A549 (cell line): Measurements from ENCODE around the gene OMP. TPM values are rescaled to one million over a fixed set of nuclear protein-coding genes. Genes with fewer than 3 reads are reported as not detected.

Experiments used
- ATAC-seq, 2 experiments: fragments of 200-7000 bp in 1 of 2; fragments of >200 bp in 1 of 2; cut with Nextera tagmentation in 1 of 2; cut with Tn5 transposase in 1 of 2; 3 replicates each; pipeline versions ENCODE4 v1.8.0 to v1.9.1; 2018 to 2020; ENCODE audit warnings: mild to moderate bottlenecking in 1 of 2, moderate library complexity in 1 of 2
- CTCF ChIA-PET: fragments of 300-600 bp; sonication (Branson Sonifier 250); formaldehyde crosslinking; extraction: SDS; loops from one replicate; lab custom pipeline; 2021; ENCODE audit warnings: antibody characterized with exemption, inconsistent platforms; lab: Yijun Ruan, JAX
- POLR2A ChIA-PET: fragments of 350-600 bp; formaldehyde crosslinking; extraction: SDS; loops from one replicate; lab custom pipeline; 2021; ENCODE audit warnings: antibody characterized with exemption, inconsistent platforms; lab: Yijun Ruan, JAX
- DNase-seq, 2 experiments: peaks; one replicate each; pipeline versions ENCODE4 v3.0.0 to v3.0.0-alpha.2; 2011 to 2016; ENCODE audit warnings: low read depth in 1 of 2, low spot score in 1 of 2
- FAIRE-seq: peaks from 2 replicates; lab custom pipeline; 2011; peaks lifted over from hg19 to GRCh38; lab: Jason Lieb, UNC
- H3K27ac ChIP-seq, 2 experiments: fragments of >200 bp; sonication (Bioruptor Twin); formaldehyde crosslinking; 3 replicates each; pipeline ENCODE4 v1.5.1; 2016 to 2017
- H3K4me1 ChIP-seq: fragments of >200 bp; sonication (Bioruptor Twin); formaldehyde crosslinking; 3 replicates; pipeline ENCODE4 v1.6.1; 2016
- H3K4me2 ChIP-seq: fragments of >200 bp; sonication (Bioruptor Twin); formaldehyde crosslinking; 3 replicates; pipeline ENCODE4 v1.6.1; 2016
- H3K4me3 ChIP-seq: fragments of >200 bp; sonication (Bioruptor Twin); formaldehyde crosslinking; 3 replicates; pipeline ENCODE4 v1.5.1; 2016
- H3K9me3 ChIP-seq: fragments of >200 bp; sonication (Bioruptor Twin); formaldehyde crosslinking; 3 replicates; pipeline ENCODE4 v1.6.1; 2016
- CHD2 ChIP-seq: fragments of 150-350 bp; IDR thresholded peaks from 2 replicates; pipeline ENCODE4 v1.6.1; 2014; ENCODE audit warnings: low read length; ENCODE audit not compliant: partially characterized antibody
- CHD4 ChIP-seq: fragments of 200-600 bp; sonication (generic); IDR thresholded peaks from 2 replicates; pipeline ENCODE4 v1.6.1; 2016; ENCODE audit warnings: antibody characterized with exemption, mild to moderate bottlenecking, borderline replicate concordance
- FOSB ChIP-seq: fragments of 250-450 bp; sonication (Bioruptor Pico); IDR thresholded peaks from 2 replicates; pipeline ENCODE4 v1.5.0; 2020; ENCODE audit warnings: mild to moderate bottlenecking, moderate library complexity
- FOXS1 ChIP-seq: fragments of 250-450 bp; sonication (Bioruptor Pico); IDR thresholded peaks from 2 replicates; pipeline ENCODE4 v1.5.0; 2020; ENCODE audit warnings: mild to moderate bottlenecking, moderate library complexity
- HDAC2 ChIP-seq: fragments of 200-600 bp; sonication (generic); IDR thresholded peaks from 2 replicates; pipeline ENCODE4 v1.6.1; 2016
- KDM5A ChIP-seq: fragments of 200-600 bp; sonication (generic); IDR thresholded peaks from 2 replicates; pipeline ENCODE4 v1.6.1; 2016; ENCODE audit warnings: antibody characterized with exemption, mild to moderate bottlenecking
- MAZ ChIP-seq: fragments of 150-350 bp; IDR thresholded peaks from 2 replicates; pipeline ENCODE4 v1.6.1; 2014; ENCODE audit warnings: antibody characterized with exemption, low read depth, low read length, borderline replicate concordance
- NPAS2 ChIP-seq: fragments of 250-450 bp; sonication (Bioruptor Pico); IDR thresholded peaks from 2 replicates; pipeline ENCODE4 v1.8.0; 2022; ENCODE audit warnings: mild to moderate bottlenecking, moderate library complexity, borderline replicate concordance
- POLR2A ChIP-seq: IDR thresholded peaks from 2 replicates; pipeline ENCODE4 v1.6.1; 2012; ENCODE audit warnings: mild to moderate bottlenecking, low read length
- RCOR1 ChIP-seq: fragments of 150-350 bp; IDR thresholded peaks from 2 replicates; pipeline ENCODE4 v1.6.1; 2014; ENCODE audit warnings: antibody characterized with exemption, low read length, low read depth
- SMC3 ChIP-seq: fragments of >200 bp; sonication (Bioruptor Twin); formaldehyde crosslinking; IDR thresholded peaks from 3 replicates; pipeline ENCODE4 v1.6.1; 2018; ENCODE audit warnings: inconsistent platforms
- TFCP2L1 ChIP-seq: fragments of 250-450 bp; sonication (Bioruptor Pico); IDR thresholded peaks from 2 replicates; pipeline ENCODE4 v1.5.0; 2021; ENCODE audit warnings: mild to moderate bottlenecking
- ZFP36 ChIP-seq: fragments of 450-650 bp; IDR thresholded peaks from 2 replicates; pipeline ENCODE4 v1.6.1; 2014; ENCODE audit warnings: borderline replicate concordance; ENCODE audit not compliant: partially characterized antibody
- WGBS: methylation state at CpG from one replicate; pipeline ENCODE4 v1.1.6; 2017; ENCODE audit errors: missing lambda C conversion rate; 5-methylcytosine and 5-hydroxymethylcytosine counted together
- polyA plus RNA-seq, 4 experiments: library from polyadenylated mRNA; depleted of rRNA in 3 of 4; stranded (reverse); fragments of >200 nt; fragmentation: RNase III in 1 of 4; extraction: RNeasy Plus Mini Kit Qiagen cat#74134 plus additional on column Dnase treatment in 1 of 4; gene quantifications; 2 replicates in 3 of 4; 3 replicates in 1 of 4; pipeline ENCODE4 v1.2.3, GENCODE V29; 2011 to 2017
- TF ChIP-seq, protein P1 (sequence below): fragments of 150-350 bp; IDR thresholded peaks from 2 replicates; pipeline ENCODE4 v1.6.1; 2014; ENCODE audit warnings: low read depth, mild to moderate bottlenecking, low read length
- TF ChIP-seq, protein P2 (sequence below): fragments of 250-450 bp; sonication (Bioruptor Pico); IDR thresholded peaks from 2 replicates; pipeline ENCODE4 v1.5.0; 2021; ENCODE audit warnings: mild to moderate bottlenecking, moderate library complexity, borderline replicate concordance
- TF ChIP-seq, protein P3 (sequence below): fragments of >200 bp; sonication (Bioruptor Twin); formaldehyde crosslinking; IDR thresholded peaks from 3 replicates; pipeline ENCODE4 v1.5.1; 2016
- TF ChIP-seq, protein P4 (sequence below): fragments of >200 bp; sonication (Bioruptor Twin); formaldehyde crosslinking; IDR thresholded peaks from 3 replicates; pipeline ENCODE4 v1.6.1; 2016
- TF ChIP-seq, protein P5 (sequence below): fragments of 250-450 bp; sonication (Bioruptor Pico); IDR thresholded peaks from 2 replicates; pipeline ENCODE4 v1.5.0; 2020; ENCODE audit warnings: low read depth, mild to moderate bottlenecking, moderate library complexity
- TF ChIP-seq, protein P6 (sequence below): fragments of >200 bp; sonication (Bioruptor Twin); formaldehyde crosslinking; IDR thresholded peaks from 2 replicates; pipeline ENCODE4 v1.6.1; 2016
- TF ChIP-seq, protein P7 (sequence below): IDR thresholded peaks from 2 replicates; pipeline ENCODE4 v1.6.1; 2012

The OMP gene
- polyA plus RNA-seq, 2 of the 4 experiments (the other 2 are of a cell fraction), result not detected

DNA sequence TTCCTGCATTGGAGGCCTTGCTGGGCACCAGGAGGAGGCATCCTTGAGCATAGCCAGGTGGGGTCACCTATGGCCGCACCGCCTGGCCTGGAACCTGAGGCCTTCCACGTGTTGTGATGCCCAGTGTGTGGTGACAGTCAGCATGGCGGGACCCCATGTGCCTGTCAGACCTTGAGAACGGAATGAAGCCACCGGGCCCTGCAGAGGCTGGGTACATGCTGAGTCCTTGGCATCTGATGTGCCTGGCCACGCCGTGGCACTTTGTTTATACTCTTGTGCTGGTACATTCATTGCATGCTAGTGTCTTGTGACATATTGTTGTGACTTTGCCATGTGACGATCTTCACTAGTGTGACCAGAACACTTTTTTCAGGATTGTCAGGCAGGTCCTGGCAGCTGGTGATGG is 16.9 kb downstream of the OMP start (continued):
- TF ChIP-seq, protein P1, sequence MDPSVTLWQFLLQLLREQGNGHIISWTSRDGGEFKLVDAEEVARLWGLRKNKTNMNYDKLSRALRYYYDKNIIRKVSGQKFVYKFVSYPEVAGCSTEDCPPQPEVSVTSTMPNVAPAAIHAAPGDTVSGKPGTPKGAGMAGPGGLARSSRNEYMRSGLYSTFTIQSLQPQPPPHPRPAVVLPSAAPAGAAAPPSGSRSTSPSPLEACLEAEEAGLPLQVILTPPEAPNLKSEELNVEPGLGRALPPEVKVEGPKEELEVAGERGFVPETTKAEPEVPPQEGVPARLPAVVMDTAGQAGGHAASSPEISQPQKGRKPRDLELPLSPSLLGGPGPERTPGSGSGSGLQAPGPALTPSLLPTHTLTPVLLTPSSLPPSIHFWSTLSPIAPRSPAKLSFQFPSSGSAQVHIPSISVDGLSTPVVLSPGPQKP, result no peak

DNA sequence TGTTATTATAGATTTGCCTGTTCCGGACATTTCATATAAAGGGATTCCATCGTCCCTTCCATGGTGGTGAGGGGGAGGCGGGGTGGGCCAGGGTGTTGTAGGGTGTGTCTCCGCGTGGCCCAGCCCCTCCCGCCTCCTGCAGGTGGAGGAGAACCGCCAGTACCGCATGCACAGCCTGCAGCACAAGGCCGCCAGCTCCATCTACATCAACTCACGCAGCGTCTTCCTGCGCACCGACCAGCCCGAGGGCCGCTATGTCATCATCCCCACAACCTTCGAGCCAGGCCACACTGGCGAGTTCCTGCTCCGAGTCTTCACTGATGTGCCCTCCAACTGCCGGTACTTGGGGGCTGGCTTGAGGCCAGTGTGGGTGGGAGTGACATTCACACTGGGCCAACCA is 17.9 kb downstream of the OMP start:
- ATAC-seq (no peak), FAIRE-seq (no peak), DNase-seq (no peak)
- WGBS, result 94% methylated on average over 14 of the region's 19 CpGs
- TF ChIP-seq SMC3, result no peak
- TF ChIP-seq ZFP36, result no peak
- no peak for TF ChIP-seq CHD4
- no peak for TF ChIP-seq KDM5A
- TF ChIP-seq, protein P2, sequence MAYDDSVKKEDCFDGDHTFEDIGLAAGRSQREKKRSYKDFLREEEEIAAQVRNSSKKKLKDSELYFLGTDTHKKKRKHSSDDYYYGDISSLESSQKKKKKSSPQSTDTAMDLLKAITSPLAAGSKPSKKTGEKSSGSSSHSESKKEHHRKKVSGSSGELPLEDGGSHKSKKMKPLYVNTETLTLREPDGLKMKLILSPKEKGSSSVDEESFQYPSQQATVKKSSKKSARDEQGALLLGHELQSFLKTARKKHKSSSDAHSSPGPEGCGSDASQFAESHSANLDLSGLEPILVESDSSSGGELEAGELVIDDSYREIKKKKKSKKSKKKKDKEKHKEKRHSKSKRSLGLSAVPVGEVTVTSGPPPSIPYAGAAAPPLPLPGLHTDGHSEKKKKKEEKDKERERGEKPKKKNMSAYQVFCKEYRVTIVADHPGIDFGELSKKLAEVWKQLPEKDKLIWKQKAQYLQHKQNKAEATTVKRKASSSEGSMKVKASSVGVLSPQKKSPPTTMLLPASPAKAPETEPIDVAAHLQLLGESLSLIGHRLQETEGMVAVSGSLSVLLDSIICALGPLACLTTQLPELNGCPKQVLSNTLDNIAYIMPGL (CRISPR knock-in tag), result no peak
- TF ChIP-seq FOXS1, result no peak
- TF ChIP-seq, protein P3, sequence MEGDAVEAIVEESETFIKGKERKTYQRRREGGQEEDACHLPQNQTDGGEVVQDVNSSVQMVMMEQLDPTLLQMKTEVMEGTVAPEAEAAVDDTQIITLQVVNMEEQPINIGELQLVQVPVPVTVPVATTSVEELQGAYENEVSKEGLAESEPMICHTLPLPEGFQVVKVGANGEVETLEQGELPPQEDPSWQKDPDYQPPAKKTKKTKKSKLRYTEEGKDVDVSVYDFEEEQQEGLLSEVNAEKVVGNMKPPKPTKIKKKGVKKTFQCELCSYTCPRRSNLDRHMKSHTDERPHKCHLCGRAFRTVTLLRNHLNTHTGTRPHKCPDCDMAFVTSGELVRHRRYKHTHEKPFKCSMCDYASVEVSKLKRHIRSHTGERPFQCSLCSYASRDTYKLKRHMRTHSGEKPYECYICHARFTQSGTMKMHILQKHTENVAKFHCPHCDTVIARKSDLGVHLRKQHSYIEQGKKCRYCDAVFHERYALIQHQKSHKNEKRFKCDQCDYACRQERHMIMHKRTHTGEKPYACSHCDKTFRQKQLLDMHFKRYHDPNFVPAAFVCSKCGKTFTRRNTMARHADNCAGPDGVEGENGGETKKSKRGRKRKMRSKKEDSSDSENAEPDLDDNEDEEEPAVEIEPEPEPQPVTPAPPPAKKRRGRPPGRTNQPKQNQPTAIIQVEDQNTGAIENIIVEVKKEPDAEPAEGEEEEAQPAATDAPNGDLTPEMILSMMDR, result no peak
- TF ChIP-seq, protein P4, sequence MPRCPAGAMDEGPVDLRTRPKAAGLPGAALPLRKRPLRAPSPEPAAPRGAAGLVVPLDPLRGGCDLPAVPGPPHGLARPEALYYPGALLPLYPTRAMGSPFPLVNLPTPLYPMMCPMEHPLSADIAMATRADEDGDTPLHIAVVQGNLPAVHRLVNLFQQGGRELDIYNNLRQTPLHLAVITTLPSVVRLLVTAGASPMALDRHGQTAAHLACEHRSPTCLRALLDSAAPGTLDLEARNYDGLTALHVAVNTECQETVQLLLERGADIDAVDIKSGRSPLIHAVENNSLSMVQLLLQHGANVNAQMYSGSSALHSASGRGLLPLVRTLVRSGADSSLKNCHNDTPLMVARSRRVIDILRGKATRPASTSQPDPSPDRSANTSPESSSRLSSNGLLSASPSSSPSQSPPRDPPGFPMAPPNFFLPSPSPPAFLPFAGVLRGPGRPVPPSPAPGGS, result no peak
- no peak for TF ChIP-seq RCOR1
- no peak for TF ChIP-seq MAZ
- TF ChIP-seq TFCP2L1 (CRISPR knock-in tag), result no peak
- no peak for TF ChIP-seq HDAC2
- no peak for TF ChIP-seq FOSB (CRISPR knock-in tag)
- TF ChIP-seq, protein P5, sequence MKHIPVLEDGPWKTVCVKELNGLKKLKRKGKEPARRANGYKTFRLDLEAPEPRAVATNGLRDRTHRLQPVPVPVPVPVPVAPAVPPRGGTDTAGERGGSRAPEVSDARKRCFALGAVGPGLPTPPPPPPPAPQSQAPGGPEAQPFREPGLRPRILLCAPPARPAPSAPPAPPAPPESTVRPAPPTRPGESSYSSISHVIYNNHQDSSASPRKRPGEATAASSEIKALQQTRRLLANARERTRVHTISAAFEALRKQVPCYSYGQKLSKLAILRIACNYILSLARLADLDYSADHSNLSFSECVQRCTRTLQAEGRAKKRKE (CRISPR knock-in tag), result no peak
- TF ChIP-seq, protein P6, sequence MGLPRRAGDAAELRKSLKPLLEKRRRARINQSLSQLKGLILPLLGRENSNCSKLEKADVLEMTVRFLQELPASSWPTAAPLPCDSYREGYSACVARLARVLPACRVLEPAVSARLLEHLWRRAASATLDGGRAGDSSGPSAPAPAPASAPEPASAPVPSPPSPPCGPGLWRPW, result no peak
- TF ChIP-seq CHD2, result no peak
- no peak for TF ChIP-seq NPAS2
- no peak for TF ChIP-seq POLR2A
- TF ChIP-seq, protein P7, sequence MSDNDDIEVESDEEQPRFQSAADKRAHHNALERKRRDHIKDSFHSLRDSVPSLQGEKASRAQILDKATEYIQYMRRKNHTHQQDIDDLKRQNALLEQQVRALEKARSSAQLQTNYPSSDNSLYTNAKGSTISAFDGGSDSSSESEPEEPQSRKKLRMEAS, result no peak
- Histone ChIP-seq H3K4me1 (no peaks in the 10 kb centered on the region), H3K27ac (no peak overlapping the region), H3K4me3 (no peak overlapping the region), H3K4me2 (no peak overlapping the region), H3K9me3 (no peaks in the 10 kb centered on the region)
- ChIA-PET POLR2A (no interaction called here), CTCF (interaction anchor here (1.6 to 23.6 kb wide), 3 partner anchors 29 to 68 kb away, joined by 5 to 290 read pairs (median 23); no protein-coding TSS in a partner anchor)
